RWPE2 (cell line): ENCODE measurements around the gene QSOX1.

Source experiments
- ATAC-seq: fragments of 200-7000 bp; cut with Tn5 transposase; 3 replicates; pipeline ENCODE4 v1.9.1; 2021; ENCODE audit warnings: low read depth
- DNase-seq: peaks from one replicate; pipeline ENCODE4 v3.0.0-alpha.2; 2020; ENCODE audit warnings: low spot score
- H3K27ac ChIP-seq: fragments of 450-650 bp; 2 replicates; pipeline ENCODE4 v1.5.1; 2017; ENCODE audit warnings: mild to moderate bottlenecking; ENCODE audit not compliant: poor library complexity, severe bottlenecking
- H3K27me3 ChIP-seq: fragments of 250-450 bp; sonication (Bioruptor Pico); 2 replicates; pipeline ENCODE4 v1.5.1; 2021; ENCODE audit warnings: mild to moderate bottlenecking, moderate library complexity; ENCODE audit not compliant: insufficient read depth, poor library complexity, severe bottlenecking
- H3K36me3 ChIP-seq: fragments of 250-450 bp; sonication (Bioruptor Pico); 2 replicates; pipeline ENCODE4 v1.5.1; 2020; ENCODE audit warnings: low read depth, mild to moderate bottlenecking, moderate library complexity
- H3K4me1 ChIP-seq: fragments of 250-450 bp; sonication (Bioruptor Pico); 2 replicates; pipeline ENCODE4 v1.5.1; 2021; ENCODE audit warnings: mild to moderate bottlenecking, moderate library complexity; ENCODE audit not compliant: insufficient read depth, poor library complexity, severe bottlenecking
- H3K4me3 ChIP-seq: fragments of 250-450 bp; sonication (Bioruptor Pico); 2 replicates; pipeline ENCODE4 v1.5.1; 2021; ENCODE audit warnings: mild to moderate bottlenecking, moderate library complexity; ENCODE audit not compliant: severe bottlenecking
- H3K9me3 ChIP-seq: fragments of 250-450 bp; sonication (Bioruptor Pico); 2 replicates; pipeline ENCODE4 v1.5.1; 2021; ENCODE audit warnings: mild to moderate bottlenecking, moderate library complexity; ENCODE audit not compliant: severe bottlenecking
- TF ChIP-seq, protein P1 (sequence below): fragments of 450-650 bp; IDR thresholded peaks from one replicate; pipeline ENCODE4 v1.5.1; 2017; ENCODE audit warnings: mild to moderate bottlenecking, moderate library complexity; ENCODE audit not compliant: poor library complexity, severe bottlenecking

QSOX1 gene

DNA sequence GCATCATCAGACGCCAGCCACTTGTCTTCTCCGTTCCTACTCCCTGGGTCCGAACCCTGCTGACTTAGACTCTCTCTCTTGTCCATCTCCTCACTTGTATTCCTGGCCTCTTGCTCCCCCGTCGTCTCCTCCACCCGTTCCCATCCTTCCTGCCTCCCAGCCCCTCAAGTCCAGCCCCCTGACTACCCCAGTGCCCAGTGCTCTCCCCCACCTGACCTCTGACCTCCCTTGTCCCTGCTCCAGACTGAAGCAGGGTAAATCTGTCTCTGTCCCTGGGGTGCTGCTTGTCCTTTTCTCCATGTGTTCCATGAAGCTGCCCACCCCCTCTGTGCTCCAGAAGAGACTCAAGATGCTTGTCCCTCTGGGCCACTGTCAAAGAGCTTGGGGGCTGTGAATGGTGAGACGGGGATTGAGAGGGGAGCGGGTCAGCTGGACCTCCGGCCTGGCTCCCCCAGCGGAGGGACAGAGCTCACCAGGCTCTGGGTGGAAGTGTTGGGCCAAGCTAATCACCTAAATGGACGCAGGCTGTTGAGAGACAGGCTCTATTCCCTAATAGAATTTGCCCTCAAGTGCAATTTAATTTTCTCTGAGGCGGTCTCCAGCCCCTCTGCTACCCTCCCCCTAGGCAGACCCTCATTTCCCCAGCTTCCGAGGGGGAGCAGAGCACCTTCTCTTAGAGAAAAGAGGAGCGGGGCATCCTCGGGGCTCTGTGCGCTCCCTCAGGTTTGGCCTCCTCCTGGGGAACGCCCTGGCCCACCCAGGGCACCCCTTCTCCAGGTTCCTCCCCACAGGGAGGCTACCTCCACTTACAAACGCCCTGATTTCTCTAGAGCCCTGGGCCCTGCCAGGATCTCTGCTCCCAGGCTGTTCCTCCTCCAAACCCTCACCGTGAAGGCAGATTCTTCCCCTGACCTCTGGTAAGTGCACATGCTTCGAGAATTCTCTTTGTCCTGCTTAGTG lies 64.4 kb downstream of the QSOX1 start:
- no peak for ATAC-seq
- H3K4me1 ChIP-seq: no peaks in the 10 kb centered on the region
- H3K27me3 ChIP-seq: no peaks in the 10 kb centered on the region
- H3K9me3 ChIP-seq: no peaks in the 10 kb centered on the region
- no peak for DNase-seq
- no peaks in the 10 kb centered on the region for H3K36me3 ChIP-seq
- H3K27ac ChIP-seq: no peak overlapping the region
- TF ChIP-seq, protein P1, sequence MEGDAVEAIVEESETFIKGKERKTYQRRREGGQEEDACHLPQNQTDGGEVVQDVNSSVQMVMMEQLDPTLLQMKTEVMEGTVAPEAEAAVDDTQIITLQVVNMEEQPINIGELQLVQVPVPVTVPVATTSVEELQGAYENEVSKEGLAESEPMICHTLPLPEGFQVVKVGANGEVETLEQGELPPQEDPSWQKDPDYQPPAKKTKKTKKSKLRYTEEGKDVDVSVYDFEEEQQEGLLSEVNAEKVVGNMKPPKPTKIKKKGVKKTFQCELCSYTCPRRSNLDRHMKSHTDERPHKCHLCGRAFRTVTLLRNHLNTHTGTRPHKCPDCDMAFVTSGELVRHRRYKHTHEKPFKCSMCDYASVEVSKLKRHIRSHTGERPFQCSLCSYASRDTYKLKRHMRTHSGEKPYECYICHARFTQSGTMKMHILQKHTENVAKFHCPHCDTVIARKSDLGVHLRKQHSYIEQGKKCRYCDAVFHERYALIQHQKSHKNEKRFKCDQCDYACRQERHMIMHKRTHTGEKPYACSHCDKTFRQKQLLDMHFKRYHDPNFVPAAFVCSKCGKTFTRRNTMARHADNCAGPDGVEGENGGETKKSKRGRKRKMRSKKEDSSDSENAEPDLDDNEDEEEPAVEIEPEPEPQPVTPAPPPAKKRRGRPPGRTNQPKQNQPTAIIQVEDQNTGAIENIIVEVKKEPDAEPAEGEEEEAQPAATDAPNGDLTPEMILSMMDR: no peak
- no peak overlapping the region for H3K4me3 ChIP-seq

DNA sequence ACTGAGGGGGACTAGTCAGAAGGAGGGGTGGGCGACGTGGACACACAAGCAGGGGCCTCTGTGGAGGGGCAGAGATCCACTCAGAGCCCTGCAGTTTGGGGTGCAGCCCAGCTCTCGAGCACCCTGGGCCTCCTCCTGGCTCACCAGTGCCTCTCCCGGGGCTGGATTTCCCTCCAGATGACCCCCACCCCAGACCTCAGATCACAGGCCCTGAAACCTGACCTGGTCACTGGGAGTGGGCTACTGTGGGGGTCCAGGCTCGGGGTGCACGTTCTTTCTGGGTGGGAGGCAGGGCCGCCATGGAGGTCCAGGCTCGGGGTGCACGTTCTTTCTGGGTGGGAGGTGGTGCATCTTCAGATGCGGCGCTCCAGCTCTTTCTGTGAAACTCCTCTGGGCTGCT lies 65.1 kb downstream of the QSOX1 start:
- ATAC-seq (no peak), DNase-seq (no peak)
- no peaks in the 10 kb centered on the region for H3K27me3 ChIP-seq
- H3K27ac ChIP-seq: no peak overlapping the region
- H3K4me1 ChIP-seq: no peaks in the 10 kb centered on the region
- H3K4me3 ChIP-seq: no peak overlapping the region
- H3K9me3 ChIP-seq: no peaks in the 10 kb centered on the region
- H3K36me3 ChIP-seq: no peaks in the 10 kb centered on the region
- TF ChIP-seq, protein P1: no peak

GRCh38 chr1:180221462-180221861 lies 66.8 kb downstream of the QSOX1 start:
- DNase-seq: no peak
- no peak overlapping the region for H3K4me3 ChIP-seq
- no peaks in the 10 kb centered on the region for H3K36me3 ChIP-seq
- peaks cover 17% of the 10 kb centered on the region for H3K27me3 ChIP-seq
- no peak overlapping the region for H3K27ac ChIP-seq
- peaks cover 2% of the 10 kb centered on the region for H3K9me3 ChIP-seq
- ATAC-seq: no peak
- TF ChIP-seq, protein P1: no peak
- H3K4me1 ChIP-seq: no peaks in the 10 kb centered on the region

DNA sequence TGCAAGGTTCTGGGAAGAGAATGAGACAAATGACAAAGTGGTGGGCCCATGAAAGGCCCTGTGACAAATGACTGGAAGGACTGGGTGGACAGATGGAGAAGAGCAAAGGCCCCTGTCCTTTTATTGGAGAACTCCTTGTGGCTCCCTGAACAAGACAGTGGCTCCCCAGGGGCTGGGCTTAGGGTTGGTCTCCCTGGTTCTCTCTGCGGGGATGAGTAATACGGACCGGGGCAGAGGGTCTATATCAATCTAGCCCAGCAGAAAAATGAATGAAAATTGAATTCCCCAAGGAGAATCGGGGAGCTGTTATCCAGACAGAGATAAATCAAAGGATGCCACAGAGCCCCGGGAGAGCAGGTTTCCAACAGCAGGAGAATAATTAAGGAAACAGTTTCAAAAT lies 70.2 kb downstream of the QSOX1 start:
- Histone ChIP-seq H3K27ac (no peak overlapping the region), H3K27me3 (peaks cover 47% of the 10 kb centered on the region), H3K9me3 (peaks cover 2% of the 10 kb centered on the region), H3K4me3 (no peak overlapping the region), H3K4me1 (no peaks in the 10 kb centered on the region), H3K36me3 (no peaks in the 10 kb centered on the region)
- DNase-seq: no peak
- ATAC-seq: no peak
- TF ChIP-seq, protein P1: no peak

GRCh38 chr1:180225403-180225802 lies 70.7 kb downstream of the QSOX1 start:
- Histone ChIP-seq H3K4me3 (no peak overlapping the region), H3K27me3 (peaks cover 49% of the 10 kb centered on the region), H3K4me1 (no peaks in the 10 kb centered on the region), H3K27ac (no peak overlapping the region), H3K36me3 (no peaks in the 10 kb centered on the region), H3K9me3 (peaks cover 2% of the 10 kb centered on the region)
- TF ChIP-seq, protein P1: no peak
- no peak for DNase-seq
- no peak for ATAC-seq
